ENCODE data around the gene SLC27A3.

The SLC27A3 gene

GRCh38 chr1:153804112-153804511 lies 28.9 kb downstream of the SLC27A3 start:
- FAIRE-seq (peak; percentile 24), DNase-seq (ENCODE audit: insufficient read length) (no peak)
- TF ChIP-seq TAF1 (IDR thresholded peaks at IDR 0.05; ENCODE audit: borderline replicate concordance, low read depth, low read length) = no peak
- TF ChIP-seq POLR2A (IDR thresholded peaks at IDR 0.05; ENCODE audit: low read depth, low read length) = no peak
- TF ChIP-seq POLR2AphosphoS5 (IDR thresholded peaks at IDR 0.05; ENCODE audit: low read depth, low read length) = no peak

GRCh38 chr1:153805042-153805745 lies 30.0 kb downstream of the SLC27A3 start:
- FAIRE-seq (peak; percentile 95), DNase-seq (ENCODE audit: insufficient read length) (peak; percentile 79)
- peak; percentile 62; the same call in 1 of the 2 replicates for TF ChIP-seq POLR2AphosphoS5 (IDR thresholded peaks at IDR 0.05; ENCODE audit: low read depth, low read length)
- TF ChIP-seq TAF1 (IDR thresholded peaks at IDR 0.05; ENCODE audit: borderline replicate concordance, low read depth, low read length) = no peak

DNA sequence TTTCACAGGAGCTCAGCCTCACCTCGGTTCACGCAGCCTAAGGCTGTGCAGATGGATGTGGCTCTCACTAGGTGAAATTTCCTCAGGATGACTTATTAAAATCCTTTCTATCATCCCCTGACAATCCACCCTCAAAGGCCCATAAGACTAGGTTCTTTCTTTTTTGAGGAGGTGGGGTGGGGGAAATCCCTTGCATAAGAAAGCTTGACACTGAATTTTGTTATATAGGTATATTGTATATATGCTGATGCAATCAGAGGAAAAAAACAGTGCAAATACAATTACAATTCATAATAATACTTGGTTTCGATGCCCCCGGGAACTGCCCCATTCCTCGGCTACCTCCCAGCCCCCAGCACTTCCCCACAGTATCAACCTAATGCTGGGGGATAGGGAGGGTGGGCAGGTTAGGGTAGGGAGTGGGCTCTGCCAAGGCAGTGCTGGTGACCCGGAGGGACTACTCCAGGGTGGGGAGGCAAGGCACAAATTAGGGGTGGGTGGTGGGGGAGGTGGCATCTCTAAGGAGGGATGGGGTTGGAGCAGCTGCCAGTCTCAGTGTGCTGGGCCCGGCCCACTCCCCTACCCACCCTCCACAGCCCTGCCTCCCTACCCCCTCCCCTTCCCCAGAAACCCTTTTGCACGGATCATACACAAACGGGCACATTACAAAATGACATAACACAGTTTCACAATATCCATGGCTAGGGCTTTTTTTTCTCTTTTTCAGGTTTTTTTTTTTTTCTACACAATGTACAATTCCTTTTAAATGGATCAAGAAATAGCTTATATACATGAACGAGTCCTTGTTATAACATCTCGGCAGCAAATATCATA lies 30.9 kb downstream of the SLC27A3 start:
- DNase-seq (ENCODE audit: insufficient read length) (no peak), FAIRE-seq (peak; percentile 9)
- TF ChIP-seq POLR2A (IDR thresholded peaks at IDR 0.05; ENCODE audit: low read depth, low read length) (no peak), TAF1 (IDR thresholded peaks at IDR 0.05; ENCODE audit: borderline replicate concordance, low read depth, low read length) (no peak), POLR2AphosphoS5 (IDR thresholded peaks at IDR 0.05; ENCODE audit: low read depth, low read length) (no peak)

DNA sequence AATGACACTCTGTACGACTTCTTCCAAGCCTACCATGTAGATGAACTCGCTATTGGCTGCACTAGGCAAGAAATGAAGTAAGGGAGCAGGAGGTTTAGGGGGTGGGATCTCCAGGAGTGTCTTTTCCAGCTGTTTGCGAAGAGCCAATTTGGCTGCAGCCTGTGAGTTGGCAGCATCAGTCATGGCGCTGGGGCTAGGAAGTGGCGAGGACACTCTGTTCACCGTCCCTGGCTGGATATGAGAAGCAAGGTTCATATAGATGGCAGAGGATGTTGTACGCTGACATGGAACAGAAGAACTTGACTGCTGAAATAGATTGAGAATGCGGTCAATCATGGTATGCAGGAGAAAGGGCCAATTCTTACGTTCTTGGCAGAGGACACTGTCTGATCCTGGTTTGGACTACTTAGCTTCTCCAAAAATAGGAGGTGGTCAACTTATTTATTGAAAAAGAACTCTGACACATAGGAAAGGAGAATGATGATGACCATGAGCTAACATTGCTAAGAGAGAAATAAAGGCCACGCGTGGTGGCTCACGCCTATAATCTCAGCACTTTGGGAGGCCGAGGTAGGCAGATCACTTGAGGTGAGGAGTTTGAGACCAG lies 41.2 kb downstream of the SLC27A3 start:
- no peak for TF ChIP-seq POLR2A (IDR thresholded peaks at IDR 0.05; ENCODE audit: low read depth, low read length)
- TF ChIP-seq POLR2AphosphoS5 (IDR thresholded peaks at IDR 0.05; ENCODE audit: low read depth, low read length) = no peak
- no peak for TF ChIP-seq TAF1 (IDR thresholded peaks at IDR 0.05; ENCODE audit: borderline replicate concordance, low read depth, low read length)
- FAIRE-seq (no peak), DNase-seq (ENCODE audit: insufficient read length) (no peak)

DNA sequence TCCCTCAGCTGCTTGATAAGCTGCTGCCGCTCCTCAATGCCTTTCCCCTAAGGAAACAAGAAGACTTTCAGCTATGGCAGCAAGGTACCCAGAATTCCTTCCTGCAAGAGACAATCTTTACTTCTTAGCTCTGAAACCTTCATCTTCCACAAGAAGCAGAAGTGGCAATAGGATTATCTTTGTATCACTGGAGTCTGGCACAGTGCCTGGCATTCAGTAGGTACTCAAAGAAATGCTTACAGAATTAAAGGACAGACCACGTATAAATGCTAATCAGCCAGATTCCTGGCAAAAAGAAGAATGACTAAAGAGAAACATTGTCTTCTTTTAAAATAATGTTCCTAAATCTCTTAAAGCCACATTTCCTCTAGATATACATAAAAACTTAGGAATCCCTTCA lies 43.7 kb downstream of the SLC27A3 start:
- no peak for DNase-seq (ENCODE audit: insufficient read length)
- no peak for FAIRE-seq
- TF ChIP-seq POLR2A (IDR thresholded peaks at IDR 0.05; ENCODE audit: low read depth, low read length) = no peak
- TF ChIP-seq TAF1 (IDR thresholded peaks at IDR 0.05; ENCODE audit: borderline replicate concordance, low read depth, low read length) = no peak

DNA sequence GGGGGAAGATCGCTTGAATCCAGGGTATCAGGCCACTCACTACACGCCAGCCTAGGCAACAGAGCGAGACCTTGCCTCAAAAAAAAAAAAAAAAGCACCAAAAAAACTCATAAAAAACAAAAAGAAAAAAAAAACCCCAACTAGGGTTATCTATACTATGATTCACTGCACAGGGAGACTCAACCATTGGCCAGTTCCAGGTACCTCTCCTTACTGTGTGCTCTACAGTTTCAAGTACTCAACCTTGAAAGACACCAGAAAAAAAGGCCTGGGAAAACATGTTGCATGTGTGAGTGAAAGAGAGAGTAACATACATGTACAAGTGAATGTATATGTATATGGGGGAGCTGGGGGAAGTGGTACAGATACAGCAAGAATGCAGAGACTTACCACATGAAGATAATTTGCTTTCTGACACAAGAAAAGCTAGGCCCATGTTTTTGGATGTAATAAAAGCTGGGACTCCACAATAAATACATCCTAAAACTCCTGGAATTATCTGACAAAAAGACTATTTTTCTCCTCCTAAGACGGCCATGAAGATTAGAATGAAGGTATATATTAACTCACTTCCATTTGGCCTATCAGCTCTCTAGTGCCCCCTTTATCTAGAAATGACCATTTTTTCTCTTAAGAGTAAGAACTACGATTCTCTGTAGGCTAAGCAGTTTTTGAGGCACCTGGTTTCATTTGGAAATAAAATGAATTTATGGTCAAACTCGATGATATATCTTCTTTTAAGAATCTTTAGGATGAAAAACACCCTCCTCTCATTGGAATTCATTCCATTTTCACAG lies 52.2 kb downstream of the SLC27A3 start:
- DNase-seq (ENCODE audit: insufficient read length) = no peak
- TF ChIP-seq POLR2A (IDR thresholded peaks at IDR 0.05; ENCODE audit: low read depth, low read length) (no peak), POLR2AphosphoS5 (IDR thresholded peaks at IDR 0.05; ENCODE audit: low read depth, low read length) (no peak), TAF1 (IDR thresholded peaks at IDR 0.05; ENCODE audit: borderline replicate concordance, low read depth, low read length) (no peak)
- FAIRE-seq = no peak

All from GM12892 (cell line).